ENCODE measurements around the gene CROCC.

- no peak for TF ChIP-seq POLR2A (IDR thresholded peaks at IDR 0.05)
- no peak for TF ChIP-seq CTCF (IDR thresholded peaks at IDR 0.05)
Observed at GRCh38 chr1:17018849-17019248, 97.1 kb downstream of the CROCC start.

Data from lower leg skin (tissue), 3 donors.